ENCODE data around the gene DOK7.

The DOK7 gene

DNA sequence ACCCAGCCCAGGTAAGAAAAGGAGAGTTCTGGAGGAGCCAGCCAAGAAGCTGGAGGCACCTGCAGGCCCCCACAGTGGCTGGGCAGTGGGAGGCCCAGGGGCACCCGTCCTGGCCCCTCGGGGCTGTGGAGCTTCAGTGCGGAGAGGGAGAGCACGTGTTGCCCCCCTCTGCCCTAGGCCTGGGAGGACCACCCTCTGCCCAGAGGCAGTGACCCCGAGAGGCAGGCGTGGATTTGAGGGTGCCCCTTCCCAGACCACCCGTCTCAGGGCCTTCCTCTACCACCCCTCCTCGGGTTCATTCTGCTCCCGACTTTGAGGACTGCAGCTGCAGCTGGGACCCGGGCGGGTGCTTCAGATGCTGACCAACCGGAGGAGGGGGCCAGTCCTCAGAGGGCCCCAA, 33.5 kb upstream of the DOK7 start:
- DNase-seq = no peak

DNA sequence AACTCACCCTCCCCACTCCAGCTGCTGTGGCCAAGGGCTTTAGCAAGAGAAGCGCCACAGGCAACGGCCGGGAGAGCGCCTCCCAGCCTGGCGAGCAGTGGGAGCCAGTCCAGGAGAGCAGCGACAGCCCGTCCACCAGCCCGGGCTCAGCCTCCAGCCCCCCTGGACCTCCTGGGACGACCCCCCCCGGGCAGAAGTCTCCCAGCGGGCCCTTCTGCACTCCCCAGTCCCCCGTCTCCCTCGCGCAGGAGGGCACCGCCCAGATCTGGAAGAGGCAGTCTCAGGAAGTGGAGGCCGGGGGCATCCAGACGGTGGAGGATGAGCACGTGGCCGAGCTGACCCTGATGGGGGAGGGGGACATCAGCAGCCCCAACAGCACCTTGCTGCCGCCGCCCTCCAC, 32.6 kb upstream of the DOK7 start:
- no peak for DNase-seq

DNA sequence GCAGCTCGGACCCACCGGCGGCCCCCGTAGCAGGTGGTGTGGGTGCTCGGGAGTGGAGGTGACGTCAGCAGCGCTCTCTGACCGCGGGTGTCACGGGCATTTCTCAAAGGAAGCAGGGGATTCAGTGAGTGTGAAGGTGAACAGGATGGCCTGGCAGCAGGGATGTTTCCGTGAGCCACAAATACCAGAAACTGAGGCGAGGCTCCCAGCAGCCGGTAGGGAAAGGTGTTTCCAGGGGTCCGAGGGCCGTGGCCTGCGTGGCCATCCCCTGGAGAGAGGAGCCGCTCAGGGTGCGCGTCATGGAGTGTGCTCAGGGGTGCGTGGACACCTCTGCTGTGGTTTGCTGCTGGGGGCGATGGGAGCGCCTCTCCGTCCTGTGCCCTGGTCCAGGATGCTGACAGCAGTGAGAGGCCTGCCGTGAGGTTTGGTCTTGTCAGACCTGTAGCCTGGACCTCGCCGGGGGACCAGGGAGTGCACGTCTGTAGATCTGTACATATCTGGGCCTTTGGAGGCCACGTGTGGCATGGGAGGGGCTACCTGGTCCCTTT, 31.6 kb upstream of the DOK7 start:
- no peak for DNase-seq

DNA sequence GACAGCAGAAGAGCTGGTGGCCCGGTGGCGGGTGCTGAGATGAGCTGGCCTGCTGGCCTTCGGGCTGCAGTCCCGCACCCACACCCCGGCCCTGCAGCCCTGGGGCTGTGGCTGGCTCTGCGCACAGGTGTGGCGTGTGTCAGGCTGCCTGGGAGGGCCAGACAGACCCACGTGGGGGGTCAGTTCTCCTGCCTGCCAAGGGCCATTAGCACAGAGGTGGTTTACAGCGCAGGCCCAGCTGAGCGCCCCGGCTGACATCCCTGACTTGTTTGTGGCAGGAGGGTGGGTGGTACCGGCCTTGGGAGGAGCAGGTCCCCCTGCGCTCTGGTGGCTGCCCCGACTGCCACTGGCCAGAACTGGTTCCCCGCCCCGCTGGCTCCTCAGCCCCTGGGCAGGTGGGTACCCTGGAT, 30.7 kb upstream of the DOK7 start:
- DNase-seq = no peak

DNA sequence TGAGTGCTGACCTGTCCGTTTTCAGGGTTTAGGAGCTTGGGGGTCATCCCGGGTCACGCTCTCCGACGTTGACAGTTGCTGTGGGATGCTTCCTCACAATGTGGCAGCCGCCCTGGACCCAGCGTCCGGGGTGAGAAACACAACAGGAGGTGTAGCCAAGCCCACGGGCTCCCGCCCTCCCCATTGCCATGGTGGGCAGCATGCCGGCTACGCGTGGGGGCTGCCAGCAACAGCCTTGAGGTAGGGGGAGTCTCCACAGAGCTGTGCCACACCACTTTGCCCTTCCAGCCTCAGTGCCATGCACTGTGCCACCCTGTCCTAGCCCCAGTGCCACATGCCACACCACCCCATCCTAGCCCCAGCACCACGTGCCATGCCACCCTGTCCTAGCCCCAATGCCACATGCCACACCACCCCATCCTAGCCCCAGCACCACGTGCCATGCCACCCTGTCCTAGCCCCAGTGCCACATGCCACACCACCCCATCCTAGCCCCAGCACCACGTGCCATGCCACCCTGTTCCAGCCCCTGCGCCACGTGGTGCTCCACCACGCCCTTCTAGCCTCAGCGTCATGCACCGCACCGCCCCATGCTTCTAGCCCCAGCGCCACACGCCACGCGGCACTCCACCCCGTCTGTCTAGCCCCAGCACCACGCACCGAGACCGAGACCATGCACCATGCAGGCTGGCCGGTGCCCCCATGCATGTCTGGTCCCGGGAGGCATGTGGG, 29.8 kb upstream of the DOK7 start:
- DNase-seq = no peak

DNA sequence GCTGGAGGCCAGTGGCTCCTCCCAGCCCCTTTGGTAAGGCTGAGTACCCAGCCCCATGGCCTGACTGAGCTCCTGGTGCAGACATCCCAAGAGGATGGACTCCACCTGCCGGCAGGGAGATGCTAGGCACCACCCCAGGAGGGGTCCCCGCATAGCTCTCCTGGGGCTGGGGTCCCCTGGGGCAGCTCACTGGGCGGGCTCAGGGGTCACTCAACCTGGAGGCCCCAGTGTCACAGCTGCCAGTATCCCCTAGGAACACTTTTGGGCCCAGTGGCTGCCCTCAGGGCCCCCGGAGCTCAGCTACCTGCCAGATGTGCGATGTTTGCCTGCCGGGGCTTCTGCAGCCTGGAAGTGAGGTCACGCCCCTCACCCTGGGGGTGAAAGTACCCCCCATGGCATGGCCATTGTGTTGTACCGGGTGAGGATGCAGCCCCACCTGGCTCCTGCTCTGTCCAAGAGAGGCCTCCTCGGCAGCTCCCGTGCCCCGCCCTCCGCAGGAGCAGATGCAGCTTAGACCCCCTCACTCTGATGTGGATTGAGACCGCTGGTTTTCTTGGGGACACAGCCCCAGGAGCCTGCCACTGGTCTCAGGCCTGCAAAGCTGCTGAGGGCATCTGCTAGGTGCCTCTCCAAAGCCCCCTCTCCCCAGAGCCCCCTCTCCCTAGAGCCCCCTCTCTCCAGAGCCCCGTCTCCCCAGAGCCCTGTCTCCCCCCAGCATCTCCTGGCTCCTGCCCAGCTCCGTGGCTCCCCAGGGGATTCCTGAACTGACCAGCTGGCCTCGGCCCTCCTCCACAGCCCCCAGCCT, 28.0 kb upstream of the DOK7 start:
- DNase-seq = no peak

DNA sequence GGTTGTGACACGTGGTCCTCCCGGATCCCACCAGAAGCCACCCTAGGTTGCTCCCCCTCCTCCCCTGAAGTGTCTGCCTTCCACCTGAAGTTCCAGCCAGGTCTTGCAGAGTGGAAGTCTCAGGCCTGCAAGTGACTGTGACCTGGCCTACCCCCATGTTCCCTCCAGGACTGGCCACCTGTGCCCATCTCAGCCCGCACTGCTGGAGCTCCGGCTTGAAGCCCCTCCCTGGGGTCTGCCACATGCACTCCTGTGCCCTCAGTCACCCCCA, 27.5 kb upstream of the DOK7 start:
- DNase-seq = no peak

DNA sequence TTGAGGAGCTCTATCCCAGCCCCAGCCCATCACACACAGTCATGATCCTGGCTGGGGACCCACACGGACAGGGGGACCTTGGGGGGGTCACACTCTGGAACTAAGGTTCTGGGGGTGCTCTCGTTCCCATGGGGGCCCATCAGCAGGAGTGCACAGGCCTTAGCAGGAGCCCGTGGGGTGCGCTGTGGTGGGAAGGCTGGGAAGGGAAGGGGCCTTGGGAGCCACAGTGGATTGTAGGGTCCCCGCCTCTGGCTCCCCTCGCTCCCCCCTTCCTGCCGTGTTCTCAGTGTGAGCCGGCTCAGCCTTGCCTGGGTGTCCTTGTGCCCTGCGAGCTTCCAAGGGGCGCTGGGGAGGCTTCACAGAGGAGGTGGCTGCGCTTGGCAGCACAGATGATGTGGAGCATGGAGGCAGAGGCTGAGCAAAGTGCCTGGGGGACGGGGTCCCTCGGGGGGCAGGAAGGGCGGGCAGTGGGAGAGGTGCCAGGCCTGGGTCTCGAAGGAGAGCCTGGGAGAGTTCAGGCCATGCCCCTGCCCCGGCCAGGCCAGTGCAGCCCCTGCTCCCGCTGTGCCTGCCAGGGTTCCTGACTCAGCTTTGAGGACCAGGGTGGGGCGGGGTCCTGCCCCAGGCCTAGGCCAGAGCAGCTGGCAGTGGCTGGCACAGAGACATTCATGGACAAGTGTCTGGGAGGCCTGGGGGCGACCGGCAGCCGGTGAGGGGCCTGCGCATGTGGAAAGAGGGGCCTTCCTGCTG, 26.9 kb upstream of the DOK7 start:
- no peak for DNase-seq

DNA sequence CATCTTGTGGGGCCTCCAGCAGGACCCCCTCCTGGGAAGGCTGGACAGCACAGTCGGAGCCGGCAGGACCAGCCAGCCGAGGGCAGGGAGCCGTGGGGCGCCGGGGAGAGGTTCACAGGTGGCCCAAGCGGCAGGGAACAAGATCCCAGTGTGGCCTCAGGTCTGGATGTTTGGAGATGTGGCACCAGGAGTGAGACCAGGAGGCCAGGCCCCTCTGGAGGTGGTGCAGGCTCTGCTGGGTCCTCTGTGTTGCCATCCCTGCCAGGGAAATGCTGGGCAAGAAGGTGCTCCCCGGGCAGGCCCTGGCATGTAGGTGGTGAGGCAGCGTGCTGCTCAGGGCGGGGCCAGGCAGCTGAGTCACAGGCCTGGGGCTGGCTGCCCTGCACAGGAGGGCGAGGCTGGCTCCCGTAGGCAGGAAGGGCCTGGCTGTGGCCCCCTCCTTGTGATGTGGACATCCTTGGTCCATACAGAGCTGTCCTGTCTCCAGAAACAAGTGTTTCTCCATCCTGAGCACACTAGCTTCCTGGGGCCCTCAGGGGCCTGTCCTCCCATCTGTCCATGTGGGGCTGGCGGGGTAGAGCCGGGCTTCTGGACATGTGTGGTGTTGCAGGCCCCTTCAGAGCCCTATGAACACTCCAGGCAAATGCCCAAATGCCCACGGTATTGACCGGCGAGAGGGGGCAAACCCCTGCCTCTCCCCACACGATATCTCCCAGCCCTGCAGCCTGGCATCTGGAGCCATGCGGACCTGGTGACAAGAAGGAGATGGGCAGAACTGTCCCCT, 26.1 kb upstream of the DOK7 start:
- peak; percentile 69 for DNase-seq

DNA sequence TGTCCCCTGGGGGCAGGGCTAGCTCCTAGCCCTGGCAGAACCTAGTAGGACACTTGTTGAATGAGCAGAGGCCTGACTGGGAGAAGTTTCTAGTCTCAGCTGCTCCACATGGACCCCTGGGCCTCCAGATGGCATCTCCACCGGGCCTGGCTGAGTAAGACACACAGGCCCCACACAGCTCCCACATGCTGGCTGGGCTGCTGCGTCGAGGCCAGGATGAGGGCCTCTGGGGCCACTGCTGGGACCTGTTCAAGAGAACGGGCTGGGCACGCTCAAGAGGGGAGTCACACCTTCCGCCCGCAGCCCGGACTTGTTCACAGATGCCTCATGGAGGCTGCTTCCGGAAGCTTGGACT, 25.5 kb upstream of the DOK7 start:
- DNase-seq = no peak

DNA sequence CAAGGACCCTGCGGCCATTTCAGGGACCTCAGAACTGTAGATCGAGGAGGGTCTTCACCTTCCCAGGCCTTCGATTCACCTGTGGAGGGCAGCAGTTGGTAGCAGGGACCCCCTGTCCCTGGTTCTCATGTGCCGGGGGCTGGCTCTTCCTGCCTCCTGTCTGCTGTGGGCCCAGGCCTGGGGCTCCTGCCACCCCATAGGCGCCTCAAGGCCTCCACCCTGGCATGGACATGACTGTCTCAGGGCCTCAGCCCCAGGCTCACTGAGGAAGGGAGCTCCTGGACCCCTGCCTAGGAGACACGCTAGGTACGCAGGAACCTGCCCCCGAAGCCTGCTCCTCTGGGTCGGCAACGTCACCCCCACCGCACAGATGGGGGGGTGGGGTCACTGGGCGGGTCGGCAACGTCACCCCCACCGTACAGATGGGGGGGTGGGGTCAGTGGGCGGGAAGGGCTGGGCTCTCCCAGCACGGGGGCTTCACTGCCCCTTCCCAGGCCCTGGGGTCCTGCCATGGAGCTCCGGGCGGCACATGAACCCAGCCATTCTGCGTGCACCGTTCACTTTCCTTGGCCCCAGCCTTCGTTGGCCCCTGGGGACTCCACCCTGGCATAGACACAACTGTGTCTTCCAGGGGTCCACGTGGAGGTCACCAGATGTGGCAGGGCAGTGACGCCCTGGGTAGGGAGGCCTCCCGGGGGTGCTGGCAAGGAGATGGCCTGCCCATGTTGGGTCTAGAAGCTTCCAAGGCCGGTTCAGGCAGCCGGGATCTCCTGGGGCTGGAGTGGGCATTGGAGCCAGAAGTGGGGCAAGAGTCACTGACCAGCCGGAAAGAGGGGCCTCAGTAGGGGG, 24.9 kb upstream of the DOK7 start:
- DNase-seq = no peak

DNA sequence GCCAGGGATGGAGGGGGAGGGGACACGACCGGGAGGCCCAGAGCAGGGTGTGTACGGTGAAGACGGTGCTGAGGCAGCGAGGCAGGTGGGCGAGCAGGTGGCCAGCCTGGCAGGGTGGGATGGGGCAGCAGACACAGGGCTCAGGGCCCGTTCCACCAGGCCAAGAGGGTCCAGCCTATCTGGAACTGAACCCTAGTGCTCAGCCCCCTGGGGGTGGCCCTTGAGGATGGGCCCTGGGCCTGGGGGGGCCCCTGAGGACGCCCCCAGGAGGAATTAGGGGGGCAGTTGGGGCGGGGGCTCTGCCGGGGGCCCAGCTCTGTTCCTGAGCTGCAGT, 24.3 kb upstream of the DOK7 start:
- no peak for DNase-seq

DNA sequence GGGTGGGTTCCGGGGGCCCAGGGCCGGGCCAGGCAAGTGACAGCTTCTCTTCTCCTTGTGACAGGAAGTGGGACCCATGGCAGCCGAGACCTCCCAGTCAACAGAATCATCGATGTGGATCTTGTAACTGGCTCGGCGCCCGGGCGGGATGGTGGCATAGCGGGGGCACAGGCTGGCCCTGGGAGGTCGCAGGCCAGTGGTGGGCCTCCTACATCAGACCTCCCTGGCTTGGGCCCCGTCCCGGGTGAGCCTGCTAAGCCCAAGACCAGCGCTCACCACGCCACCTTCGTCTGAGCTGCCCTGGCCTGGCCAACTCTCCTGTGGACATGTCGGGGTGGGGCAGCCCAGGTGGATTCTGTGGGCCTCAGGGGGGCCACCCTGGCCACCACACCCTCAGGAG, 23.7 kb upstream of the DOK7 start:
- no peak for DNase-seq

DNA sequence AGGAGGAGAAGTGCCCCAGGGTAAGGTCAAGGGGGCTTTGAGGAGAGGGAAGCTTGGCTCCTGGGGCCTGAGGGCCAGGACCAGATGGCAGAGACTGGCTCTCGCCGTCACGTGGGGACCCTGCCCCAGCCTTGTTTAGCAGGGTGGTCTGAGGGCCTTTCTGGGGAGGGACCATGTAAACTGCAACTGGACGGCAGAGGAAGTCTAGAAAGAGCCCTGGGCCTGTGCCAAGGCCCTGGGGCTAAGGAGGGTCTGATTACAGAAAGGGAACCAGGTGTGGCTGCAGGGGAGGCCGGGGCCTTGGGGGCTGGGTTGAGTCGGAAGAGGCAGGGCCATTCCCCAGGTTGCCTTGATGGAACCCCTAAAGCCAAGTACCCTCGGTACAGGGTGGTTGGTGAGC, 23.1 kb upstream of the DOK7 start:
- DNase-seq = no peak

DNA sequence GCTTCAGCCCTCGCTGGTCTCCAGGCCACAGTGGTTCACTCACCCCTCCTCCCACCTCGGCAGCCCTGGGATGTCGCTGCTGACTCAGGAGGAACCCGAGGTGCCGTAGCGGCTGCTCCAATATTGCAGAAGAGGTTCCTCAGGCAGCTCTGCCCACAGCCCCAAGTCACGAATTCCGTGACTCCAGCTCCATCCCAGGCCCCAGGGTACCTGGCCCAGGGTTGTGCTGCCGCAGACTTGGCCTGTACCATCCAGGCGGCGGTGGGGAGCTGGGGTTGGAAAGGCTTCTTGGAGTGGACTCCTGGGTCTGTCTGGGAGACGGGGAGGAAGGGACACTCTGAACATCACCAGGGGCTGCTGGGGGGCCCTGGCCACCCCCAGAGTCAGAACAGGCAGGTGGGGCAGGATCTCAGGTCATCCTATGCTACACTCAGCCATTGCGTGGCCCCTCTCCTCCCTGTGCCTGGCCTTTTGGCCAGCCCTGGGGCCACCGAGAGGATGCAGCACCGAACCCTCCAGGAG, 22.1 kb upstream of the DOK7 start:
- no peak for DNase-seq

DNA sequence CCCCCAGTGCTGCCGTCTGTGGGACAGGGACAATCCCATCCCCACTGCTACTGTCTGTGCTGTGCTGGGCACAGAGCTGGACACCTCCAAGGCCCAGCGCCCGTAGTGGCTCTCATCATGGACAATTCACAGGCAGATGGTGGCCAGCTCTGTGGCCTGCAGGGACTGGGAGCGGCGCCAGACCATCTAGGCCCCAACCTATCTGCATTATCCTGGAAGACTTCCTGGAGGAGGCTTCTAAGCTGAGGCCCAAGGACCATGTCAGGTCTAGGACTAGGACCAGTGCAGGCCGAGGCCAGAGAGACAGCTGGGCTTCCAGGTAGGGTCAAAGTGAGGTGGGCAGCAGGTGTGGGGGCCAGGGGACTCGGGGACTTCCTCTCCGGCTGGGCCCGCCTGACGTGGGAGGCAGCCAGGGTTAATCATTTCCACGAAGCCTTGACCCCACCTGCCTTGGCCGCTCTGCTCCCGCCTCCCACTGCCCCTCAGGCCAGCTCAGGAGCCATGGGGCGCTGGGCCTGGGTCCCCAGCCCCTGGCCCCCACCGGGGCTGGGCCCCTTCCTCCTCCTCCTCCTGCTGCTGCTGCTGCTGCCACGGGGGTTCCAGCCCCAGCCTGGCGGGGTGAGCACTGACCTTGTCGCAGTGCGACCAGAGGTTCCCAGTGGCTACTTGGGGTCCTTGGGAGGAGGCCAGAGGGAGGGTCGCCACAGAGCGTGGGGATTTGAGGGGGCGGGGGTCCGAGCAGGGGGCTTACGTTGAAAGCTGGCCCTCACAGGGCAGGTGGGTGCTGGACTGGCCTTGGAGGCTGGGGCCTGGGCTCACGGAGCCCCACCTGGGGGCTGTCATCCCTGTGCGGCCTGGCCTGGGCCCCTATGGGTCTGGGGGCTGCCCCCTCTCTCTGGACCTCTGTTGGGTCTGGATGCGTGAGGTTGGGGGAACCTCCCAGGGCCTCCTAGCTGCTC, 21.3 kb upstream of the DOK7 start, which contains the start of gene HGFAC:
Gene HGFAC, plus strand, starts transcription at position 468 of the 959 bp plus-strand sequence. Its CDS starts 34 bp downstream, at position 502.
- no peak for DNase-seq

DNA sequence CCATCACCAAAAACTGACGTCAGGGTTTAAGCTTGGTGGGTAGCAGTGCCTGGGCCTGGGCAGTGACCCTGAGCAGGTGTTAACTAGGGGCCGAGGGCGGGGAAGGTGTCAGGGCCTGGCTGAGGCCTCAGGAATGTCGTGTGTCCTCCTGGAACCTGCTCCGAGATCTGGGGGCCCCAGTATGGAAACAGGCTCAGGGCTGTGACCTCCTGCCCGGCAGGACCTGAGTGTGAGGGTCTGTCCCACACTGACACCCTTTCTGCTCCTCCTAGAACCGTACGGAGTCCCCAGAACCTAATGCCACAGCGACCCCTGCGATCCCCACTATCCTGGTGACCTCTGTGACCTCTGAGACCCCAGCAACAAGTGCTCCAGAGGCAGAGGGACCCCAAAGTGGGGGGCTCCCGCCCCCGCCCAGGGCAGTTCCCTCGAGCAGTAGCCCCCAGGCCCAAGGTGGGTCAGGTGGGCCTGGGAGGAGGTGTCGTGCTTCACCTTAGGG, 20.6 kb upstream of the DOK7 start:
- DNase-seq = no peak

DNA sequence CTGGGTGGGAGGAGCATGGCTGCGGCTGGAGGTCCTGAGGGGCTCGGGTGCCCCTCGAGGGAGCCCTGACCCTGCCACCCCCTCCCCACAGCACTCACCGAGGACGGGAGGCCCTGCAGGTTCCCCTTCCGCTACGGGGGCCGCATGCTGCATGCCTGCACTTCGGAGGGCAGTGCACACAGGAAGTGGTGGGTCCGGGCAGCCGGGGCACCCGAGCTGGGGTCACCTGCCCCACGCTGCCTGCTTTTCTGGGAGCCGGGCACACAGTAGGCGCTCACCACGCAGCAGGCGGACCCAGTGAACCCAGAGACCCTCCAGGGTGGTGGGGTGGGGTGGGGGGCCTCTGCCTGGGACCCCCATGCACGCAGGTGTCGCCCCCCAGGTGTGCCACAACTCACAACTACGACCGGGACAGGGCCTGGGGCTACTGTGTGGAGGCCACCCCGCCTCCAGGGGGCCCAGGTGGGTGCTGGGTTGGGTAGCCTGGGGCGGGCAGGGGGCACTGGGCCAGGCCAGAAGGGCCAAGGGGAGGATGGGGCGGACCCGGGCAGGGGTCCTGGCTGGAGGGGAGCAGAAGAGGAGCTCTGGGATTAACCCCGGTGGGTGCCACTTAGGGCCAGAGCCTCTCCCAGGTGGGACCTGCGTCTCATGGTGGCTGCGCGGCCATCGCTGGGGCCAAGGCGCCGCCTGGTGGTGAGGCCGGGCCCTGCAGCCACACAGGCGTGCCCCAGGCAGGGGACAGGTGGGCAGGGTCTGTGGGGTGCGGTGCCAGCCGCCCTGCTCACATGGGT, 20.0 kb upstream of the DOK7 start:
- DNase-seq = no peak

DNA sequence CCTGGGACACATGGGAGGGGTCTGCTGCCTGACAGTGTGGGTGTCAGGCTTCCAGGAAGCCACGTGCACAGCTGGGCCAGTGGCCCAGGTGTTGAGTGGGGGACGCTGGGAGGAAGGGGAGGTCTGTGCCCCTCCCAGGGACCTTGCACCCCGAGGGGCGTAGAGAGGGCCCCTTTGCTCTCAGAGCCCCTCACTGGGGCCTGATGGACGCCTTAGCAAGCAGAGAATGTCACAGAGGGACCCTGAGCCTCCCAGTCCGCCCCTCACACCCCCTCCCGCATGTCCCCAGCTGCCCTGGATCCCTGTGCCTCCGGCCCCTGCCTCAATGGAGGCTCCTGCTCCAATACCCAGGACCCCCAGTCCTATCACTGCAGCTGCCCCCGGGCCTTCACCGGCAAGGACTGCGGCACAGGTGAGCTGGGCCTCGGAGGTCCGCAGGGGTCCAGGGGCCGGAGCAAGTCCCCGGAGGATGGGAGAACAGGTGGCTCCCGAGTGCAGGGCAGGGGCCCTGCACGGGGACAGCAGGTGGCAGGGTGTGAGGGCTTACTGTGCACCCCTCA, 19.3 kb upstream of the DOK7 start:
- DNase-seq = no peak
